Nephron (organoid): ENCODE results near the gene TRPM1.

Experiments used
- H3K27ac Mint-ChIP-seq, 3 experiments: 2 replicates each; pipeline ENCODE4 v1.8.0; 2020; ENCODE audit warnings: mixed read lengths in 3 of 3, mild to moderate bottlenecking in 2 of 3, moderate library complexity in 1 of 3
- H3K27me3 Mint-ChIP-seq: 2 replicates; pipeline ENCODE4 v1.8.0; 2021; ENCODE audit warnings: low read depth, mild to moderate bottlenecking, moderate library complexity, mixed read lengths
- H3K36me3 Mint-ChIP-seq: 2 replicates; pipeline ENCODE4 v1.8.0; 2020; ENCODE audit warnings: low read depth, mixed read lengths
- H3K4me1 Mint-ChIP-seq: 2 replicates; pipeline ENCODE4 v1.8.0; 2020; ENCODE audit warnings: mixed read lengths
- H3K4me3 Mint-ChIP-seq, 3 experiments: 2 replicates each; pipeline ENCODE4 v1.8.0; 2020; ENCODE audit warnings: mild to moderate bottlenecking in 3 of 3, mixed read lengths in 3 of 3, moderate library complexity in 2 of 3
- H3K9me3 Mint-ChIP-seq: 2 replicates; pipeline ENCODE4 v1.8.0; 2020; ENCODE audit warnings: mixed read lengths
- CTCF ChIP-seq, 3 experiments: fragments of 200-600 bp; sonication (generic); IDR thresholded peaks; one replicate each; pipeline ENCODE4 v1.5.0; 2021; ENCODE audit warnings: antibody characterized with exemption in 3 of 3; ENCODE audit not compliant: unreplicated experiment in 3 of 3

Gene TRPM1

GRCh38 chr15:31147944-31148296, 46.4 kb upstream of the TRPM1 start:
- Mint-ChIP-seq H3K36me3 (no peaks in the 10 kb centered on the region), H3K9me3 (no peaks in the 10 kb centered on the region), H3K27ac (no peak overlapping the region), H3K4me3 (no peak overlapping the region), H3K27me3 (peaks cover 4% of the 10 kb centered on the region), H3K4me1 (no peaks in the 10 kb centered on the region)
- no peak for TF ChIP-seq CTCF (IDR thresholded peaks at IDR 0.05; ENCODE audit: unreplicated experiment in 3 of 3)

GRCh38 chr15:31147456-31147855, 45.9 kb upstream of the TRPM1 start:
- Mint-ChIP-seq H3K4me3 (no peak overlapping the region), H3K27me3 (peaks cover under 1% of the 10 kb centered on the region), H3K27ac (no peak overlapping the region), H3K9me3 (no peaks in the 10 kb centered on the region), H3K36me3 (no peaks in the 10 kb centered on the region), H3K4me1 (no peaks in the 10 kb centered on the region)
- no peak for TF ChIP-seq CTCF (IDR thresholded peaks at IDR 0.05; ENCODE audit: unreplicated experiment in 3 of 3)

GRCh38 chr15:31145271-31145911, 43.9 kb upstream of the TRPM1 start:
- Mint-ChIP-seq H3K9me3 (no peaks in the 10 kb centered on the region), H3K4me3 (no peak overlapping the region), H3K27ac (no peak overlapping the region), H3K36me3 (no peaks in the 10 kb centered on the region), H3K27me3 (no peaks in the 10 kb centered on the region), H3K4me1 (no peaks in the 10 kb centered on the region)
- TF ChIP-seq CTCF (IDR thresholded peaks at IDR 0.05; ENCODE audit: unreplicated experiment in 3 of 3), result peak in 1 of 3 experiments; percentile 14

- no peak overlapping the region for H3K4me3 Mint-ChIP-seq
- no peaks in the 10 kb centered on the region for H3K4me1 Mint-ChIP-seq
- no peaks in the 10 kb centered on the region for H3K36me3 Mint-ChIP-seq
- no peaks in the 10 kb centered on the region for H3K9me3 Mint-ChIP-seq
- no peak overlapping the region for H3K27ac Mint-ChIP-seq
- H3K27me3 Mint-ChIP-seq, result no peaks in the 10 kb centered on the region
- TF ChIP-seq CTCF (IDR thresholded peaks at IDR 0.05; ENCODE audit: unreplicated experiment in 3 of 3), result no peak
These were observed 40.3 kb upstream of the TRPM1 start for GRCh38 chr15:31141792-31142191.

- peaks cover 5% of the 10 kb centered on the region for H3K4me1 Mint-ChIP-seq
- peaks cover 5% of the 10 kb centered on the region for H3K27me3 Mint-ChIP-seq
- no peaks in the 10 kb centered on the region for H3K36me3 Mint-ChIP-seq
- no peak overlapping the region for H3K27ac Mint-ChIP-seq
- H3K4me3 Mint-ChIP-seq, result no peak overlapping the region
- H3K9me3 Mint-ChIP-seq, result peaks cover 5% of the 10 kb centered on the region
- TF ChIP-seq CTCF (IDR thresholded peaks at IDR 0.05; ENCODE audit: unreplicated experiment in 3 of 3), result no peak
These were observed 35.2 kb upstream of the TRPM1 start for GRCh38 chr15:31136607-31137328.

GRCh38 chr15:31136016-31136415, 34.5 kb upstream of the TRPM1 start:
- Mint-ChIP-seq H3K27ac (no peak overlapping the region), H3K36me3 (no peaks in the 10 kb centered on the region)
- no peak for TF ChIP-seq CTCF (IDR thresholded peaks at IDR 0.05; ENCODE audit: unreplicated experiment in 3 of 3)

More at GRCh38 chr15:31136016-31136415, 34.5 kb upstream of the TRPM1 start:
- peaks cover 10% of the 10 kb centered on the region for H3K9me3 Mint-ChIP-seq
- peaks cover 5% of the 10 kb centered on the region for H3K27me3 Mint-ChIP-seq
- H3K4me1 Mint-ChIP-seq, result peaks cover 10% of the 10 kb centered on the region
- no peak overlapping the region for H3K4me3 Mint-ChIP-seq
